Naive thymus-derived CD4-positive, alpha-beta T cell (primary cell): ENCODE data around the gene TOX2. TPM values are rescaled to one million over a fixed set of nuclear protein-coding genes. Genes with fewer than 3 reads are reported as not detected.

Experiments used
- ATAC-seq: fragments of 150-1000 bp; cut with Tn5 transposase; 2 replicates; pipeline ENCODE4 v1.10.0; 2021; ENCODE audit warnings: mild to moderate bottlenecking, moderate library complexity
- CTCF ChIA-PET: fragments of 350-600 bp; sonication (Branson Sonifier 250); formaldehyde crosslinking; loops from one replicate; lab custom pipeline; 2021; ENCODE audit warnings: antibody characterized with exemption; lab: Charles Lee
- POLR2A ChIA-PET: fragments of 350-600 bp; sonication (Branson Sonifier 250); formaldehyde crosslinking; loops from one replicate; lab custom pipeline; 2021; ENCODE audit warnings: antibody characterized with exemption, inconsistent platforms; lab: Charles Lee
- DNase-seq, 9 donors: peaks; one replicate each; pipeline versions ENCODE4 v3.0.0 to v3.0.0-alpha.2; 2020 to 2022; ENCODE audit warnings: mixed read lengths in 1 of 9
- H3K27ac ChIP-seq: one replicate; pipeline ENCODE4 v1.7.0; 2013; ENCODE audit warnings: mild to moderate bottlenecking, low read depth, low read length, moderate library complexity
- H3K27me3 ChIP-seq, 2 donors: one replicate each; pipeline ENCODE4 v1.7.0; 2013; ENCODE audit warnings: low read length in 2 of 2, mild to moderate bottlenecking in 2 of 2, moderate library complexity in 2 of 2; ENCODE audit not compliant: control insufficient read depth in 2 of 2, insufficient read depth in 2 of 2
- H3K36me3 ChIP-seq, 3 experiments: 1 replicate in 2 of 3; 2 replicates in 1 of 3; pipeline ENCODE4 v1.7.0; 2013; ENCODE audit warnings: low read length in 3 of 3, mild to moderate bottlenecking in 3 of 3, moderate library complexity in 1 of 3; ENCODE audit not compliant: insufficient read depth in 3 of 3, control insufficient read depth in 2 of 3
- H3K4me1 ChIP-seq, 2 donors: one replicate each; pipeline ENCODE4 v1.7.0; 2013; ENCODE audit warnings: low read length in 2 of 2, mild to moderate bottlenecking in 2 of 2, moderate library complexity in 1 of 2; ENCODE audit not compliant: control insufficient read depth in 2 of 2, insufficient read depth in 2 of 2
- H3K4me3 ChIP-seq: 2 replicates; pipeline ENCODE4 v1.7.0; 2013; ENCODE audit warnings: mild to moderate bottlenecking, low read length
- H3K9me3 ChIP-seq, 3 experiments: 1 replicate in 2 of 3; 2 replicates in 1 of 3; pipeline ENCODE4 v1.7.0; 2013; ENCODE audit warnings: low read length in 3 of 3; ENCODE audit not compliant: control insufficient read depth in 2 of 3
- H3K27ac Mint-ChIP-seq, 9 donors: one replicate each; pipeline ENCODE4 v1.8.0; 2020 to 2022; ENCODE audit warnings: mixed read lengths in 9 of 9, mild to moderate bottlenecking in 8 of 9, moderate library complexity in 5 of 9, inconsistent platforms in 2 of 9
- H3K27me3 Mint-ChIP-seq, 5 donors: one replicate each; pipeline ENCODE4 v1.8.0; 2021 to 2022; ENCODE audit warnings: mixed read lengths in 5 of 5, mild to moderate bottlenecking in 1 of 5
- H3K36me3 Mint-ChIP-seq, 5 donors: one replicate each; pipeline ENCODE4 v1.8.0; 2020 to 2022; ENCODE audit warnings: mixed read lengths in 5 of 5, mild to moderate bottlenecking in 3 of 5, inconsistent platforms in 1 of 5
- H3K4me1 Mint-ChIP-seq, 7 donors: one replicate each; pipeline ENCODE4 v1.8.0; 2020 to 2022; ENCODE audit warnings: mixed read lengths in 7 of 7, mild to moderate bottlenecking in 3 of 7, inconsistent platforms in 1 of 7
- H3K4me3 Mint-ChIP-seq, 10 donors: one replicate each; pipeline ENCODE4 v1.8.0; 2020 to 2022; ENCODE audit warnings: mild to moderate bottlenecking in 10 of 10, mixed read lengths in 10 of 10, moderate library complexity in 6 of 10, inconsistent platforms in 2 of 10
- H3K9me3 Mint-ChIP-seq, 11 donors: one replicate each; pipeline ENCODE4 v1.8.0; 2020 to 2022; ENCODE audit warnings: mixed read lengths in 11 of 11, mild to moderate bottlenecking in 4 of 11, inconsistent platforms in 1 of 11, moderate library complexity in 1 of 11
- intact Hi-C, 2 donors: fragments of 100-400 bp; cut with micrococcal nuclease; formaldehyde crosslinking; loops; one replicate each; pipeline ENCODE4 v1.15.1; 2023
- polyA plus RNA-seq, 2 donors: library from polyadenylated mRNA; unstranded; fragments of 300-500 nt; fragmentation: Illumina TruSeq; gene quantifications; one replicate each; pipeline ENCODE4 v1.2.3, GENCODE V29; 2021
- total RNA-seq, 6 experiments: library from RNA in 5 of 6; stranded (reverse) in 5 of 6; gene quantifications; 1 replicate in 5 of 6; 2 replicates in 1 of 6; pipeline ENCODE4 v1.2.3 and lab custom pipeline; 2021 to 2026

The TOX2 gene
- total and polyA plus RNA-seq, 7 experiments from 2014 or later, result 0.22 to 7.1 (median 1.5) TPM

- H3K36me3 ChIP-seq, result no peaks in the 10 kb centered on the region
- peaks cover 28 to 55% (median 42%) of the 10 kb centered on the region in 7 donors for H3K4me1 Mint-ChIP-seq
- intact Hi-C loops, result no loop called here
- peak overlapping the region in 5 of 9 donors; percentile 39 to 89 (median 73) for H3K27ac Mint-ChIP-seq
- POLR2A ChIA-PET, result interaction anchor here (0.6 kb wide), 1 partner anchor 76 kb away, joined by 4 read pairs; no protein-coding TSS in a partner anchor
- peaks cover 0 to 4% (median 0%) of the 10 kb centered on the region in 11 donors for H3K9me3 Mint-ChIP-seq
- H3K4me3 Mint-ChIP-seq, result peak overlapping the region in 7 of 10 donors; percentile 14 to 71 (median 45)
- no peaks in the 10 kb centered on the region for H3K9me3 ChIP-seq
- CTCF ChIA-PET, result interaction anchor here (0.5 to 0.6 kb wide), 2 partner anchors 37 to 104 kb away, joined by 3 to 4 read pairs; no protein-coding TSS in a partner anchor
- ATAC-seq (no peak), DNase-seq (no peak)
- peaks cover 0 to 16% (median 0%) of the 10 kb centered on the region in 5 donors for H3K36me3 Mint-ChIP-seq
- H3K27me3 Mint-ChIP-seq, result peaks cover 0 to 56% (median 8%) of the 10 kb centered on the region in 5 donors
- peaks cover 13 to 16% of the 10 kb centered on the region in 2 donors for H3K4me1 ChIP-seq
- H3K4me3 ChIP-seq, result no peak overlapping the region
- no peak overlapping the region for H3K27ac ChIP-seq
- no peaks in the 10 kb centered on the region for H3K27me3 ChIP-seq
Measured at GRCh38 chr20:44028003-44028730, 113.5 kb downstream of the TOX2 start.

GRCh38 chr20:44028868-44029847 is 114.5 kb downstream of the TOX2 start:
- Mint-ChIP-seq H3K4me3 (peak overlapping the region; percentile 42 to 80 (median 70)), H3K4me1 (peaks cover 27 to 55% (median 45%) of the 10 kb centered on the region in 7 donors), H3K9me3 (peaks cover 0 to 4% (median 0%) of the 10 kb centered on the region in 11 donors), H3K27ac (peak overlapping the region; percentile 58 to 94 (median 84)), H3K36me3 (peaks cover 0 to 16% (median 0%) of the 10 kb centered on the region in 5 donors), H3K27me3 (peaks cover 0 to 46% (median 12%) of the 10 kb centered on the region in 5 donors)
- ATAC-seq, result peak; percentile 78
- Histone ChIP-seq H3K27ac (no peak overlapping the region), H3K4me3 (no peak overlapping the region), H3K9me3 (no peaks in the 10 kb centered on the region), H3K27me3 (no peaks in the 10 kb centered on the region), H3K4me1 (peaks cover 13 to 16% of the 10 kb centered on the region in 2 donors), H3K36me3 (no peaks in the 10 kb centered on the region)
- ChIA-PET CTCF (interaction anchor here (0.6 kb wide), 1 partner anchor 38 kb away, joined by 3 read pairs; no protein-coding TSS in a partner anchor), POLR2A (interaction anchor here (0.6 kb wide), 1 partner anchor 77 kb away, joined by 4 read pairs; no protein-coding TSS in a partner anchor)
- DNase-seq, result no peak
- intact Hi-C loops, result no loop called here

GRCh38 chr20:44029848-44030230 is 115.2 kb downstream of the TOX2 start:
- ATAC-seq, result no peak
- H3K36me3 ChIP-seq, result no peaks in the 10 kb centered on the region
- peaks cover 13 to 16% of the 10 kb centered on the region in 2 donors for H3K4me1 ChIP-seq
- H3K9me3 ChIP-seq, result no peaks in the 10 kb centered on the region
- Mint-ChIP-seq H3K36me3 (peaks cover 0 to 20% (median 0%) of the 10 kb centered on the region in 5 donors), H3K4me1 (peaks cover 28 to 58% (median 48%) of the 10 kb centered on the region in 7 donors), H3K27me3 (peaks cover 0 to 49% (median 13%) of the 10 kb centered on the region in 5 donors), H3K4me3 (peak overlapping the region in 8 of 10 donors; percentile 17 to 71 (median 36)), H3K9me3 (peaks cover 0 to 5% (median 0%) of the 10 kb centered on the region in 11 donors), H3K27ac (peak overlapping the region in 4 of 9 donors; percentile 2 to 46 (median 29))
- H3K27me3 ChIP-seq, result no peaks in the 10 kb centered on the region
- DNase-seq, result no peak
- ChIA-PET CTCF (no interaction called here), POLR2A (no interaction called here)
- intact Hi-C loops, result loop anchor here (5.0 kb wide), 2 partner anchors 37 to 73 kb away; no protein-coding TSS in a partner anchor
- H3K4me3 ChIP-seq, result no peak overlapping the region
- H3K27ac ChIP-seq, result no peak overlapping the region

GRCh38 chr20:44030394-44030793 is 115.7 kb downstream of the TOX2 start:
- peaks cover 0 to 24% (median 0%) of the 10 kb centered on the region in 5 donors for H3K36me3 Mint-ChIP-seq
- intact Hi-C loops, result loop anchor here (5.0 kb wide), 2 partner anchors 37 to 73 kb away; no protein-coding TSS in a partner anchor
- H3K27ac Mint-ChIP-seq, result peak overlapping the region in 2 of 9 donors; percentile 25 to 33
- H3K27me3 Mint-ChIP-seq, result peaks cover 0 to 51% (median 13%) of the 10 kb centered on the region in 5 donors
- POLR2A ChIA-PET, result no interaction called here
- no peaks in the 10 kb centered on the region for H3K36me3 ChIP-seq
- CTCF ChIA-PET, result no interaction called here
- ATAC-seq, result no peak
- peaks cover 13 to 16% of the 10 kb centered on the region in 2 donors for H3K4me1 ChIP-seq
- peaks cover 0 to 6% (median 1%) of the 10 kb centered on the region in 11 donors for H3K9me3 Mint-ChIP-seq
- H3K27ac ChIP-seq, result no peak overlapping the region
- no peaks in the 10 kb centered on the region for H3K9me3 ChIP-seq
- no peak overlapping the region for H3K4me3 ChIP-seq
- peak overlapping the region in 1 of 10 donors; percentile 17 for H3K4me3 Mint-ChIP-seq
- DNase-seq, result no peak
- peaks cover 32 to 64% (median 54%) of the 10 kb centered on the region in 7 donors for H3K4me1 Mint-ChIP-seq
- no peaks in the 10 kb centered on the region for H3K27me3 ChIP-seq

GRCh38 chr20:44031001-44031574 is 116.4 kb downstream of the TOX2 start:
- Histone ChIP-seq H3K36me3 (no peaks in the 10 kb centered on the region), H3K4me1 (peaks cover 13 to 16% of the 10 kb centered on the region in 2 donors), H3K9me3 (no peaks in the 10 kb centered on the region), H3K4me3 (no peak overlapping the region), H3K27ac (no peak overlapping the region), H3K27me3 (no peaks in the 10 kb centered on the region)
- Mint-ChIP-seq H3K4me3 (no peak overlapping the region), H3K27ac (peak overlapping the region in 1 of 9 donors; percentile 12), H3K27me3 (peaks cover 0 to 50% (median 13%) of the 10 kb centered on the region in 5 donors), H3K36me3 (peaks cover 0 to 25% (median 0%) of the 10 kb centered on the region in 5 donors), H3K4me1 (peaks cover 32 to 68% (median 57%) of the 10 kb centered on the region in 7 donors), H3K9me3 (peaks cover 0 to 6% (median 1%) of the 10 kb centered on the region in 11 donors)
- DNase-seq, result no peak
- POLR2A ChIA-PET, result no interaction called here
- CTCF ChIA-PET, result no interaction called here
- no peak for ATAC-seq
- intact Hi-C loops, result loop anchor here (5.0 kb wide), 2 partner anchors 36 to 74 kb away; no protein-coding TSS in a partner anchor
